ENCODE results near the gene NOTCH1.
A peak's percentile ranks its signal among the peaks of the same experiment; 100 is the strongest.

NOTCH1 gene

DNA sequence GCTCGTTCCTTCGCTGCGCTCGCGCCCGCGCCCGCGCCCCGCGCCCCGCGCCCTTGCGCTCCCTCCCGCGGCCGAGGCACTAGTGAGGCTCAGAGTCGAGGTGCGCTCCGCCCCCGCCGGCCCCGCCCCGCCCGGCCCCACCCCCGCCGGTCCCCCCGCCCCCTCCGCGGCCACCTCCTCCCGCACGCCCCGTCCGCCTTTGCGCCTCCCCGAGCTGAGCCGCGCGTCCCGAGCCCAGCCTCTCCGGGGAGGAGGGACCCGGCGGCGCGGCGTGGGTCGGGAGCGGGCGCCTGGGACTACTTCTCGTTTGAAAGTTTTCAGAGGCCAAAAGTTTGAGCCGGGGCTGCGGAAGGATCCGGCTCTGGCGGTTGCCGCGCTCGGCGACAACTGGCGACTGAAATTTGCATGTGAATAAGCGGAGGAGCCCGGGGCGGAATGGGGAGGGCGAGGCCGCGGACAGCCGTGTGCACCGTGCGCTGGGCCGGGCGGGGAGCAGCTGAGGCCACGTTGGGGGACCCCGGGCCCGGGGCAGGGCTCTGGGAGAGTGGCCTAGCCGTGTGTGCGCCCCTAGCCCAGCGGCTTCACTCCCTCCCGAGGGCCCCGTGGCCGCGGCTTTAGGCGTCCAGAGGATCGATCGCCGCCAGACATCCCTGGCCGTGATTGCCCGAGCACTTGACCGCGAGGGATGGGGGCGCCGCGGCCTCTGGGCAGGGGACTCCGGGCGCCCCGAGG lies at the start of gene NOTCH1:
Gene NOTCH1, minus strand, starts transcription at position 84 of the 732 bp plus-strand sequence. CDS start 262 bp downstream, outside the sequence.
- peak; percentile 98 for DNase-seq (ENCODE audit: low spot score)
- TF ChIP-seq, protein P1, sequence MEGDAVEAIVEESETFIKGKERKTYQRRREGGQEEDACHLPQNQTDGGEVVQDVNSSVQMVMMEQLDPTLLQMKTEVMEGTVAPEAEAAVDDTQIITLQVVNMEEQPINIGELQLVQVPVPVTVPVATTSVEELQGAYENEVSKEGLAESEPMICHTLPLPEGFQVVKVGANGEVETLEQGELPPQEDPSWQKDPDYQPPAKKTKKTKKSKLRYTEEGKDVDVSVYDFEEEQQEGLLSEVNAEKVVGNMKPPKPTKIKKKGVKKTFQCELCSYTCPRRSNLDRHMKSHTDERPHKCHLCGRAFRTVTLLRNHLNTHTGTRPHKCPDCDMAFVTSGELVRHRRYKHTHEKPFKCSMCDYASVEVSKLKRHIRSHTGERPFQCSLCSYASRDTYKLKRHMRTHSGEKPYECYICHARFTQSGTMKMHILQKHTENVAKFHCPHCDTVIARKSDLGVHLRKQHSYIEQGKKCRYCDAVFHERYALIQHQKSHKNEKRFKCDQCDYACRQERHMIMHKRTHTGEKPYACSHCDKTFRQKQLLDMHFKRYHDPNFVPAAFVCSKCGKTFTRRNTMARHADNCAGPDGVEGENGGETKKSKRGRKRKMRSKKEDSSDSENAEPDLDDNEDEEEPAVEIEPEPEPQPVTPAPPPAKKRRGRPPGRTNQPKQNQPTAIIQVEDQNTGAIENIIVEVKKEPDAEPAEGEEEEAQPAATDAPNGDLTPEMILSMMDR (IDR thresholded peaks at IDR 0.05; ENCODE audit: extremely low read depth, insufficient read depth, missing control alignments) = no peak
- in situ Hi-C loops (cut with MboI; ENCODE audit: low pct_unique_long_range_greater_than_20kb, low sequenced_read_pairs, unreplicated experiment) = no loop called here

DNA sequence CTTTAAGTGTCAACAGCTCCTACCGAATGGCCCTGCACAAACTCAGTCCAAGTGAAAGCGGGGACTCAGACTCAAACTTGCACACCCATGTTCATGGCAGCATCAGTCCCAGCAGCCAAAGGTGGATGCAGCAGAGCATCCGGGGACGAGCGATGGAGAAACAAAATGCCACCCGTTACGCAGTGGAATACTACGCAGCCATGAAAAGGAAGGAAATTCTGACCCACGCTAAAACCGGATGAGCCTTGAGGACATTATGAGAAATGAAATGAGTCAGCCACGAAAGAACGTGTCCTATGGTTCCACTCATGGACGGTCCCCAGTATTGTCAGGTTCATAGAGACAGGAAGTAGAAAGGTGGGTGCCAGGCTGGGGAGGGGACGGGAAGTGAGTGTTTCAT lies 48.6 kb upstream of the NOTCH1 start:
- in situ Hi-C loops (cut with MboI; ENCODE audit: low pct_unique_long_range_greater_than_20kb, low sequenced_read_pairs, unreplicated experiment) = no loop called here
- TF ChIP-seq, protein P1 (IDR thresholded peaks at IDR 0.05; ENCODE audit: extremely low read depth, insufficient read depth, missing control alignments) = no peak

DNA sequence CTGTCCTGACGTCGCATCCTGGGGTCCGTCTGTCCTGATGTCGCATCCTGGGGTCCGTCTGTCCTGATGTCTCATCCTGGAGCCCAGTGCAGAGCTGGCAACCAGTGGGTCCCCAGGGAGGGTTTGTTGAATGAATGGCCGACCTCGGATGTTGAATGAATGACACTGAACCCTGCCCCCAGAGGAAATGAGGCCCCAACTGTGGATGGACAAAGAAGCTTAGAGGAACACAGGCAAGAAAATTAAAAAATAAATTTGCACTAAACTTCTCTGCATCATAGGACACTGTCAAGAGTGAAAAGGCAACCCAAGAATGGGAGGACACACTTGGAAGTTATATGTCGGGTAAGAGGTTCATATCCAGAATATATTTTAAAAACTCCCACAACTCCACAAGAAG lies 47.7 kb upstream of the NOTCH1 start:
- TF ChIP-seq, protein P1 (IDR thresholded peaks at IDR 0.05; ENCODE audit: extremely low read depth, insufficient read depth, missing control alignments) = no peak
- in situ Hi-C loops (cut with MboI; ENCODE audit: low pct_unique_long_range_greater_than_20kb, low sequenced_read_pairs, unreplicated experiment) = no loop called here
- DNase-seq (ENCODE audit: low spot score) = no peak

More for the DNA sequence above, 48.6 kb upstream of the NOTCH1 start:
- DNase-seq (ENCODE audit: low spot score) = no peak

DNA sequence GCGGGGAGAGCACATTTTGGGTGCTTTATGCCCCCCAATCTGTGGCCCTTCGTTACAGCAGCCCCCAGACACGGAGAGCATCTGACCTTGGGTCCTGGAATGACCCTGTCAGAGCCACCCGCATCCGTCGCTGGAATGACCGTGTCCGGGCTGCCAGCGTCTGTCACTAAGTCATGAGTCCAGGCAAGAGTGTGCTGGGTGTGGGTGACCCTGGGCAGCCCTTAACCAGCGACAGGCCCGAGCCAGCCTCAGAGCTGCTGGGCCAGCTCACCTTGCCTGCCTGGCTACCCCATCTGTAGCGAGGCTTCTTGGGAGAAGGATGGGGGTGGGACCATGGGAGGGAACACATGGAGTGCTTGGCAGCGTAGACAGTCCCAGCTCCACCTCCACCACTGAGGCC lies 46.8 kb upstream of the NOTCH1 start:
- in situ Hi-C loops (cut with MboI; ENCODE audit: low pct_unique_long_range_greater_than_20kb, low sequenced_read_pairs, unreplicated experiment) = no loop called here
- no peak for DNase-seq (ENCODE audit: low spot score)
- TF ChIP-seq, protein P1 (IDR thresholded peaks at IDR 0.05; ENCODE audit: extremely low read depth, insufficient read depth, missing control alignments) = no peak

DNA sequence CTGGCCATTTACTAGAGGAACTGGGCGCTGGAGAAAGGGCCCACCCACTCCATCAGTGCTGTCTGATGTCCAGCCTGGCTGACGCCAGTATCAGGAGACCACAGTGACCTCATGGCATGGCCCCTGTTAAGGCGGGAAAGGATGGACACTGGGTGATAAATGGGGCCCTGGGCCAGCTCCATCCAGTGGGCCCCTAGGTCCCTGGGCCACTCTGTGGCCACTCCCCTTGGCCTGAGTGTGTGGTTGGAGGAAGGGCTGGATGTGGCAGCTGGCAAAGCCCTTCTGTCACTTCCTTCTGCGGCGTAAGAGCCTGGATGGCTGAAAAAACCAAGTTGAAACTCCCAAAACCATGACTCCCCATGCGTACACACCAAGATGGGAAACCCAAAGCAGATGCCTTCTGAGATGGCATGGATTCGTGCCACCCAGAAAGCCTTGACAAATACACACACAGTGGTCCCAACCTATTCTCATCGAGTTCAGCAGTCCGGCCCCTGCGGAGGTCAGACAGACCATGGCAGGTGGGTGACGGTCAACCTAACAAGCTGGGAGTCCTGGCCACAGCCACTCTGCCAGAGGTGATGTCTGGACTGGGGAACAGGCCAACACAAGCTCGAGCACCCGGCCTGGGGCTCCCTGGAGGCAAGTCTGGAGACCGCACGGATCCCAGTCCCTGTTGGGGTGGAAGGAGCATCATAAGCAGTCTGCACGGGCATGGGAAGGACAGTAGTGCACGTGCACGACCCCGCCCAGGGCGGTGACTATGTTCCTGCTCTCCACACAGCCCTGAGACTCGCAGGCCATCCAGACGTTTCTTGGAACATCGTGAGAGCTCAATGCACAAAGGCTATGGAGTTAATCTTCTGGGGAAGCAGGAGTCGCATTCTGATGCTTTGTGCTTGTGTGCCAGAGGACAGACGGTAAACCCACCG lies 45.2 kb upstream of the NOTCH1 start:
- in situ Hi-C loops (cut with MboI; ENCODE audit: low pct_unique_long_range_greater_than_20kb, low sequenced_read_pairs, unreplicated experiment) = no loop called here
- TF ChIP-seq, protein P1 (IDR thresholded peaks at IDR 0.05; ENCODE audit: extremely low read depth, insufficient read depth, missing control alignments) = no peak
- no peak for DNase-seq (ENCODE audit: low spot score)

Measured in GM13977 (cell line).